Ramos (cell line): ENCODE measurements around the gene PEAR1.

Experiments
- in situ Hi-C: fragments of 300-500 bp; cut with MboI; formaldehyde crosslinking; loops from one replicate; pipeline ENCODE4 v1.14.3; 2022; ENCODE audit warnings: low sequenced_read_pairs; ENCODE audit not compliant: unreplicated experiment

Gene PEAR1

DNA sequence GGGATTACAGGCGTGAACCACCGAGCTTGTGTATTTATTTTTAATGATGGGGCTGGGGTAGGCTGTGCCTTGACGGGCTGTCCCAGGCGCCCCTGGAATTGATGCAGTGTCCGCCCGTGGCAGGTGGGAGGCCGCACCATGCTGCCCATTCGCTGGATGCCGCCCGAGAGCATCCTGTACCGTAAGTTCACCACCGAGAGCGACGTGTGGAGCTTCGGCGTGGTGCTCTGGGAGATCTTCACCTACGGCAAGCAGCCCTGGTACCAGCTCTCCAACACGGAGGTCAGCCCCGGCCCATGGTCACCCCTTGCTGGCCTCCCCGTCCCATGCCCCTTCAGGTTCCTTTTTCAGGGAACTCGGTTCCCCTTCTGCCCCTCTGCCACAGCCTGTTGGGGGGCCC is 13.6 kb upstream of the PEAR1 start:
- in situ Hi-C loops = no loop called here

DNA sequence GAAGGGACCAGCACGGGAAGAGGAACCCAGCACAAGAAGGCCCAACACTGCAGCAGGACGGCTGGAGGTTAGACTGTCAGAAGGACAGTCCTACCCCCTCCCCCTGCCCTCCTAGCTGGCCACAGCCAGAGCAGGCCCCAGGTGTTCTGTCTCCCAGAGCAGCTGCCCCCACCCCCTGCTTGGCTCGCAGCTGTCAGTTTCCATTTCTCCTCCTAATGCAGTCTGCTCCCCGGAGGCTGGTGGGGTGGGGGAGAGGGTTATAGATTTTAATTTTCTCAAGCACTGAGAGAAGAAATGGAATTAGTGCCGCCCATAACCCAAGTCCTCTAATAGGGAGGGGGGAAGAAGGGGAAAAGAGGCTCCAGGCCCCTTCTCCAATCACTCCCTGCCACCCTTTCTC is 13.0 kb upstream of the PEAR1 start:
- in situ Hi-C loops = no loop called here

DNA sequence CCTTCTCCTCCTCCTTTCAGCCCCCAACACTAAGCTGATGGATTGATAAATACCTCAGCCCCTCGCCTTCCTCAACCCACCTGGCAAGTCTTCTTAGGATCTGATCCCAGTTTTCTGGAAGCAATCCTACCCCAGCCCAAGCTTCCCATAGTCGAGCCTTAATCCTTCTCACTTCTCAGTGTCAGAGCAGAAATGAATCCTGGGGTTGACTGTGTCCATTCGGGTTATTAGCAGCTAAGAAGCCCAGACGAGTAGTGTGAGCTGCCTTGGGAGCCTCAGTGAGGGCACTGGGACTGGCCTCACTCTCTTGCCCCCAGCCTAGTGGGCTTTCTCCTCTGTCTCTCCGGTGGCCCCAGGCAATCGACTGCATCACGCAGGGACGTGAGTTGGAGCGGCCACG is 12.4 kb upstream of the PEAR1 start:
- in situ Hi-C loops = no loop called here

DNA sequence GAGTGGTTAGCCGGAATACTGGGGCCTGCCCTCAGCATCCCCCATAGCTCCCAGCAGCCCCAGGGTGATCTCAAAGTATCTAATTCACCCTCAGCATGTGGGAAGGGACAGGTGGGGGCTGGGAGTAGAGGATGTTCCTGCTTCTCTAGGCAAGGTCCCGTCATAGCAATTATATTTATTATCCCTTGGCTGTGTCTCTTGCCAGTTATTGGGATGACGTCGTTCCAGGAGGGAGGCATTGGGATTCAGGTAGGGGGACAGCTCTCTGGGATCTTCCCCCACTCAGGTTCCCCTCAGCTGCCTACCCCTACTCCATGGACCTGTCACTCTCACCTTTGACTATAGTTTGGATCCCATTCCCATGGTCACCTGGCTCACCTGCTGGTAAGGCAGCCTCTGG is 11.9 kb upstream of the PEAR1 start:
- in situ Hi-C loops = no loop called here

DNA sequence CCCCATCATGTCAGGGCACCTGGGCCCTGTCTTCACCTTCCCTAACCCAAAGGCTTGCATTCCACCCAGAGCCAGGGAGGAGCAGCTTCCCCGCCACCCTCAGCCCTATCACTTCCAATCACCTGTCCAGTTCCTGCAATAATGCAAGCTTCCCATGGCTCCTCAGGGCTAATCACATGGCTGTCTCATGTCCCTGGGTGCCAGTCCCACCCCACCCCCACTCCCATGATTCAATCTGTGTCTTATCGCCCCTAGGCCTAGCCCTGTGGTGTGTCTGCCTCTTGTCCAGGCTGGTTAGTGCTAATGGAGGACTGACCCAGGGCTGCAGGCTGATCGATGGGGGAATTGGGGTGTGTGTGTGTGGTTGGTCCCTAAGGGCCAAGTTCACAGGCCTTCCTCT is 11.0 kb upstream of the PEAR1 start:
- in situ Hi-C loops = no loop called here

DNA sequence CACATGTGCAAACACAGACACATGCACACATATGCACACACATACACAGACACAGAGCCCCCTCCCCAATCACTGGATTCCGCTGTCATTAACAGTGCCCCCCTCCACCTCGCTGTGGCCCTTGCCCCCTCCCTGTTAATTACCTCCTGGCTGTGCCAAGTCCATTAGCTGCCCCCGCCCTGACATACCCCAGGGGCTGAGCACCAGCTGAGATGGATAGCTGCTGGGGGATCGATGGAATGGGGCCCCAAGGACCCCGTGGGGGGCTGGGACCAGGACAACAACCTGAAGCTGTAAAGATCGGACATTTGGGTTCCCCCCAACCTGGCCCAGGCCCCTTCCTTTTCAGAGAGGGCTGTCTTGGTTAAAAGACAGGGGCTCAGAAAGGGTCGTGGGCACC is 9.6 kb upstream of the PEAR1 start:
- in situ Hi-C loops = no loop called here

DNA sequence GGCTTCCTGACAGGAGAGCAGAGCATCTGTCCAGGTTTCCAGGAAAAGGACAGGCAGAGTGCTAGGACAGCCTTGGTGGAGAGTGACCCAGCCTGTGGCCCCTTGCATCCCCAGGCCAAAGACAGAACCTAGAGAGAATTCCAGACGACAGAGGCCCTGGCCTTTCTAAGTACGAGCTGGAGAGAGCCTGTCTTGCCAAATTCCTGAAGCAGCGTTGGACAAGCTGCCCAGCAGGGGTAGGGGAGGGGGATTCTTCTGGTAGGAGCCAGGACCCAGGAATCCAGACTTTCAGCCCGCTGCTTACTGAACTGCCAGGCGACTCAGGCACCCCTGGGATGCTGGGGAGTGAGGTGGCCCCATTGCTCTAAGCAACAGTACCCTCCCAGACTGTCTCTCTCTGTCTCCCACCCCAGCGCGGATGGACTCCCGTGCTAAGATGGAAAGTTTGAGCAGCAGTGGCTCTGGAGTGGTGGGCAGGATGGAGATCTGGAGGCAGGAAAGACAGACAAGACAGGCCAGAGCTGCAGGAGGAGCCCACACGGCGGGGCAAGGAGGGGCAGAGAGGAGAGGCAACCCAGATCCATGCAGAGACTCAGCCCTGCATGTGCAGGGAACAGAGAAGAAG is 8.8 kb upstream of the PEAR1 start:
- in situ Hi-C loops = no loop called here

DNA sequence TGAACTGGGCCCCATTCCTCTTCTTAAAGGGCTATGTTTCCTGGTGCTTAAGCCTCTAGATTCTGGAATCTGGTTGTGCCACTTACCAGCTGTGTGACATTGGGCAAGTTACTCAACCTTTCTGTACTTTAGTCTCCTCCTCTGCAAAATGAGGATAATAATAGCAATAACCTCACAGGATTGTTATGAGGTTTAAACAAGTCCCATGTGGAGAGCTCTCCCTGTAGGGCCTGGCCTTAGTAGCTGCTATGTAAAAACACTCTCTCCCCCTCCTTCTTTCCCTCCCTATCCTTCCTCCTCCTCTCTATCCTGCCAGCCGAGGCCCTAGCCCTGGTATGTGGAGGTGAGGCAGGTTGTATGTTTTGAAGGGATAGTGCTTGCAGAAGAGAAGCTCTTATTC is 8.2 kb upstream of the PEAR1 start:
- in situ Hi-C loops = no loop called here

DNA sequence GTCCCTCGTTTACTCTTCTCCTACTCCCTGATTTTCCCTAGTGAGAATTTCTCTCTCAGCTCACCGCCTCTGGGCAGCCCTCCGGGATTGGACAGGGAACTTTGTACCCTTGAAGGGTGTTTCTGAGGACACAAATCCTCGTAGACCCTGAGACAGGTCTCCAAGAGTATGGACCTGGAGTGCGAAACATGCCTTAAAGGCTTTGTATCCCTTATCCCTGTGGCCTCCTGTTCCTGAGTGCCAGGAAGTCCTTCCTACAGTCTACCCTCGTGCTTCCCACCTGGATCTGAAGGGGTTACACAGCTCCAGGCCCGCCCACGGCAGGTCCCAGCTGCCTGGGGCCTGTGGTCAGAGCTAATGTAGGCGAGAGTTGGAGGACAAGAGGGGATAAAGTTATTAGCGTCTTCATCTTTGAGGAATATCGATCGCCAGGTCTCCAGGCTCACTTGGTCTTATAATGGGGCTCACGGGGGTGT is 7.6 kb upstream of the PEAR1 start:
- in situ Hi-C loops = no loop called here

DNA sequence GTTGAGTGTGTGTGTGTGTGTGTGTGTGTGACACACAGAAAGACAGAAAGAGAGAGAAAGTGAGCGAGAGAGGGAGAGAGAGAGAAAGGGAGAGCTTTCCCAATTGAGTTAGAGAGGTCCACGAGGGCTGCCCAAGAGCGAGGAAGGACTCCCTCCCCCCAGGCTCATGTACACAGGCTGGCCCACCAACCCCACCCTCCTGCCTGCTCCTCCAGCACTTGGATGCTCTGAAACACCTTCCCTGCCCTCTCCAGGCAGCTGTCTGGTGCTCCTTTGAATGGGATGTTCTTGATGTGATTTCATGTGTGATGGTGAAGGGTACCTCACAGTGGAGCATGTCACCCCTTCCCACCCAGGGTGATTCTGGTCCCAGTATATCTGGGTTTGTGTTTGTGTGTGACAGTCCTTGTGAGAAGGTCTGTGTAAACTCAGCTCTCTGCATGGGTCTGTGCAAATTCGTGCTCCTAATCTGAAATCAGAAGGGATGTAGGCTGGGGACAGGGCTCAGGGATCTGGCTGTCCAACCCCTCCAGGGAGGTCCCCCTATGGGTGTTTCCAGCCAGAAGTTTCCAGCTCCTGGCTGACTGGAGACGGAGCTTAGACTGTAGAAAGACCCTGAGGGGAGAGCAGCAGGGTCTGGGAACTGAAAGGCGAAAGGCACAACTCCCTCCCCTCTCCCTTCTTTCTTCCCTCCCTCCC is 6.8 kb upstream of the PEAR1 start:
- in situ Hi-C loops = no loop called here

DNA sequence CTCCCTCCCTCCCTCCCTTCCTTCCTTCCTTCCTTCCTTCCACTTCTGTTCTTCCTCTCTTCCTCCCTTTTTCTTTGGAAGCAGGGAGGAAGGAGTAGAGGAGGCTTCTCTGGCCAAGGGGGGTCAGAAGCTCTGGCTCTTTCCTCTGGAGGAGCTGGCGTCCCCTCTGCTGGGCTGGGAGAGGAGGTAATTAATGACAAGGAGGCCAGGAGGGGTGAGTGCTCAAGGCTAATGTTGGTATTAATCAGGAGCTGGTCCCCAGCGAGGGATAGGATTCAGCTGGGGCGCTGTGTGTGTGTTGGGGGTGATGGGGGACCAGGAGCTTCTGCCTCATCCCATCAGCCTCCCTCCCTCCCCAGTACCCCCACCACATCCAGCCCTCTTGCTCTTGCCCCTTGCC is 6.2 kb upstream of the PEAR1 start:
- in situ Hi-C loops = no loop called here

DNA sequence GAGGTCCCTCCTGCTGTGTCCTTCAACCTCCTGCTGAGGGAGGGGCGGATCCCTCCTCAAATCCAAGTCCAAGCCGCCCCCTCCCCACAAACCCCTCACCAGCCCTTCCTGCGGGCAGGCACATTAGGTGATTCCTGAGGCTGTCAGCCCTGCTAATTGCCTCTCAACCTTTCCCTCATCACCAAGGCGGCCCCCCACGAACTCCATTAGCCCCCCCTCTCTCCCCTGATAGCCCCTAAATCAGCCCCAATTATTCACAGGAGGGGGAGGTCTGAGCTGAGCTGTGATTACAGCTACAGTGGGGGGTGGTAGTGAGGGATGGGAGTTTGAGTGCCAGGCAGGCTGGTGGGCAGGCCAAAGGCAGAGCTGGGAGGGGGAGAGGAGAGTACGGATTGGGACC is 5.8 kb upstream of the PEAR1 start:
- in situ Hi-C loops = no loop called here

DNA sequence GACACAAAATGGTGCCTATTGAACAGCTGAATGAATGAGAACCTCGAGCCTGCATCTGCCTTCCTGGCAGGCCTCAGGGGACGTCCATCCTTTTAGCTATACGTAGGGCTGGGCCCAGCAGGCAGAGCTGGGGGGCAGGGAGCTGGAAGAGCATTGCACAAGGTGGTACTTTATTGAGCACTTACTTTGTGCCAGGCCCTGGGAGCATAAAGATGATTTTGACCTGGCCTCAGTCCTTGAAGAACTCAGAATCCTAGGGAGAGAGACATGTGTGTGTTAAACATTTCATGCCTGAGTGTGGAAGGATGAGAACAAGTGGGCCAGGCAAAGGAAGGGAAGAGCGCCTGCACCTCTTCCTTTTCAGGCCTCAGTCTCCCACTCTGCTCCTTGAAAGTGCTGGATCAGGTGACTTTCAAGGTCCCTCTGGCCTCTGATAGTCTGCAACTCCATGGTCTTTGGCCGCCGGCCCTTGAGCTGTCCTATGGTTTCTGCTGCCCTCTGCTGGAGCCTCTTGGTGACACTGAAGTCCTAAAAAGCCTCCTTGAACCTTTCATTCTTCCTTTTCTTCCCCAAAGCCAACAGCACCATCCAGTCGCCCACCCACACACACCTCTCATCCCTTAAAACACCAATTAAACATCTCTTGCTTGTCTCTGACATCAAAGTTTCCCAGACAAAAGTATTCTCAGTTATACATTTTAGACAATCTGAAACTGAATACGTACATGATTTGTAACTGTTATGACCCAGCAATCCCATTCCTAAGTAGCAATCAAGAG is 3.5 kb upstream of the PEAR1 start:
- in situ Hi-C loops = no loop called here

DNA sequence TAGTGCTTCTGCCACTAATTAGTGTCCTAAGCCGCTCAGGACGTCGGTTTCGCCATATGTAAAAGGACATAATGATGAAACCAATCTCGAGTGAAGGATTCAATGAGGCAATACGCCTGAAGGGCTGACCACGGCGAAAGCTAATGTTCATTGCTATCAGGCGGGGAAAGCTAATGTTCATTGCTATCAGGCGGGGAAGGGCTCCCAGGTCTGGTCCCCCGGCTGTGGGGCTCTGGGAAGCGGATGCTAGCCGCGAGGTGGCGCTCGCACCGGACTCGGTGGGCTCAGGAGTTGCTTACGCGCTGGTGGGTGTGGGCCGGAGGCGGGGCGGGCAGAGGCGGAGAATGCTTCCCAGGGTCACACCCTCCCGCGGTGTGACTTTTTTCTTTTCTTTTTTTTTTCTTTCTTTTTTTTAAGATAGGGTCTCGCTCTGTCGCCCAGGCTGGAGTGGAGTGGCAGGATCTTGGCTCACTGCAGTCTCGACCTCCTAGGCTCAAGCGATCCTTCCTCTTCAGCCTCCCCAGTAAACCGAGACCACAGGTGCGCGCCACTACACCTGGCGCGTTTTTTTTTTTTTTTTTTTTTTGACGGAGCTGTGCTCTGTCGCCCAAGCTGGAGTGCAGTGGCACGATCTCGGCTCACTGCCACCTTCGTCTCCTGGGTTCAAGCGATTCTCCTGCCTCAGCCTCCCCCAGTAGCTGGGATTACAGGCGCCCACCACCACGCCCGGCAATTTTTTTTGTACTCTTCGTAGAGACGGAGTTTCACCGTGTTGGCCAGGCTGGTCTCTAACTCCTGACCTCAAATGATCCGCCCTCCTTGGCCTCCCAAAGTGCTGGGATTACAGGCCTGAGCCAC is 1.1 kb upstream of the PEAR1 start:
- in situ Hi-C loops = no loop called here

DNA sequence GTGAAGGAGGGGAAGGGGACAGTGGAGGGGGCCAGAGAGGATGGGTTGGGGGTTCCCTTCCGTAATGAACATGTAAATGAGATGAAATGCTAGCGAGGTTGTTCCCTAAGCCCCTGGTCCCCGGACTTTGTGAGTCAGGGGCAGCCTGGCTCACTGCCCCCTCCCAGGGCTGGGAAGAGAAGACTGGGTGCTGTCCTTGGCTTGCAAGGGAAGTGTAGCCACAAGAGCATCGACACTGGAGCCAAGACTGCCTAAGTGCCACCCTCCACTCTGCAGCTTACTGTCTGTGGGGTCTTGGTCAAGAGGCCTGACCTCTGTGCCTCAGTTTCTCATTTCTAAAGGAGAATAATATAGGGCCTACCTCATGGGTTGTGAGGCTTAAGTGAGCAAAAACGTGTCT is 483 bp downstream of the PEAR1 start:
- in situ Hi-C loops = no loop called here

DNA sequence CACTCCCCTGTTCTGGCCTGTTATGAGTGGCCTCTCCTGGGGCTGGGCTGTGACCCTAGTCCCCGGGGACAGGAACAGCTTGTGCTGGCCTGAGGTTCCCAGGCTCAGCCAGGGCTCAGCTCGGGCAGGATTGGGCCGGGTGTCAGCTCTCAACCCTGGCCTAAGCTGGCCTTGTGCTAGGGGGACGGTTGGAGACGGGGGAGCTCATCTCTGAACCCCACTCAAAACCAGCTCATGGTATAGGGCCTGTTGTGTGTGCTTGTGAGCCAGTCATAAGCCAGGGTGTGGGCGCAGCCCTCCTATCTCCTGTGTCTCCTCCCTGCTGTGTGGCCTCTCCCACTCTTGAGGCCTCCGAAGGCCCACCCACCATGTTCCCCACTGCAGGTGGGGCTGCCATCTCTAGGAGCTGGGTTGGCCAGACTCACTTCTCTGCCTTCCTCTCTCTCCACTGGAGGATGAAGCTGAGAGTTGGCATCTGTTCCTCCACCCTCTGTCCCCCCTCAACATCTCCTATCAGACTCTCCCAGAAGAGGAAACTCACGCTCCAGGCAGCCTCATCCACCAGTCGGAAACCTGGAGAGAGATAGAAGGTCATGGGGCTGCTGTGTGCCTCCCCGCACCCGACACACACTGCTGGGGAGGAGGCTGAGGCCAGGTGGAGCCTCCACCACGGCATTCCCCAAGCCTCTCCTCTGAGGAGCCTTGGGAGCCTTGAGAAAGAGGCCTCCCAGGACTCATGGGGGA is 1.4 kb downstream of the PEAR1 start:
- in situ Hi-C loops = no loop called here

DNA sequence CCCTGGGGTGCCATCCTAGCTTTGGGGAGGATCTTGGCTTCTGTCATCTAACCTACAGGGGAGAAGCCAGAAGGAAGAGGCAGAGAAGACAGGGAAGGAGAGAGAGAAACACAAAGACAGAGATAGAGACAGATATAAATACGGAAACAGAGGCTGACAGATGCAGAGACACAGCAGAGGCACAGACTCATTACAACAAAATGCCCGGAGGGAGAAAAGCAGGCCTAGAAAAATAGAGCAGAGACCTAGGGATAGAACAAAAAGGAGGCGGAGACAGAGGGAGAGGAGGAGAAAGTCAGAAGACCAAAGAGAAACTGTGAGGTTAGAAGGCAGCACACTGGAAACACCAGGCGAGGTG is 1.9 kb downstream of the PEAR1 start:
- in situ Hi-C loops = no loop called here

DNA sequence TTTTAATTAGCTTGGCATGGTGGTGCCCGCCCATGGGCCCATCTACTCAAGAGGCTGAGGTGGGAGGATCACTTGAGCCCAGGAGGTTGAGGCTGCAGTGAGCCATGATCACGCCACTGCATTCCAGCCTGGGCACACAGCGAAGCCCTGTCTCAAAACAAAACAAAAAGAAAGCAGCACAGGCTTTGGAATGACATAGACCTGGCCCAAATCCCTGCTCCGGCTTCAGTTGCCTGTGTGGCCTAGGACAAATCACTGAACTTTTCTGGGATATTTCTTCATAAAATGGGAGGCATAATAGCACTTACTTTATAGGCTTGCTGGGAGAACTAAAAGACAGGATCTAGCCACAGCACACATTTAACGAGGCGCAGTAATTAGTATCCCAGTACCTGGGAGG is 2.4 kb downstream of the PEAR1 start:
- in situ Hi-C loops = no loop called here

DNA sequence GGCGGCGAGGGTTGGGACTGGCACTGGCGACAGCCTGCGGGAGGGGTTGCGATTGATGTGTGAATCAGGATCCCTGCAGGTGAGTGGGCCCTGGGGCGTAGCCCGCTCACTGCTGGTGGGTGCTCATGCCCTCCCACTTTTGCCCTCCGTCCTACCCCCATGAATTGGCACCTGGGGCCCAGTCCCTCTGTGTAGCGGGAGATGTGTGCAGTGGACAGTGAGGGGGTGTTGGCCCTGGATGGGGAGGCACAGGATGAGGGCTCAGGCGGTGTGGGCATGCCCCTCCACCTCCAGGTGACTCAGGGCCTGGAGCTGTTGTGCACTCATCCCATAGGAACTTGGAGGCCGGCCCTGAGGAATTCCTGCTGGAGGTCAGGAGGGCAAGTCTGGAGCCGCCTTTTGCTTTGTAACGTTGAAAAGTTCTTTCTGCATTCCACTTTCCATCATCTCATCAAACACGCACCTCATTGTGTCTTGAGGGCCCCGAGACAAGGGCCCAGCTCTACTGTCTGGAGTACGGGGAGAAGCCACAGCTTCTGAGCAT is 3.0 kb downstream of the PEAR1 start:
- in situ Hi-C loops = no loop called here
